Stimulated activated naive CD4-positive, alpha-beta T cell treated with Interleukin-2 at 50 U/mL for 16 hours (primary cell): Measurements from ENCODE around the gene NUDT5.

Experiments
- DNase-seq: peaks from one replicate; lab custom pipeline; 2025; lab: John Stamatoyannopoulos, UW

Gene NUDT5

GRCh38 chr10:12164085-12164484, 31.6 kb downstream of the NUDT5 start:
- no peak for DNase-seq

- DNase-seq: no peak
These were observed 32.8 kb downstream of the NUDT5 start for GRCh38 chr10:12162927-12163326.

- DNase-seq: no peak
These were observed 35.0 kb downstream of the NUDT5 start for GRCh38 chr10:12160664-12161063.

- DNase-seq: no peak
These were observed 37.6 kb downstream of the NUDT5 start for GRCh38 chr10:12158111-12158510.

- no peak for DNase-seq
These were observed 39.1 kb downstream of the NUDT5 start for GRCh38 chr10:12156367-12157123.

GRCh38 chr10:12154516-12154915, 41.2 kb downstream of the NUDT5 start:
- no peak for DNase-seq

- no peak for DNase-seq
These were observed 45.5 kb downstream of the NUDT5 start for GRCh38 chr10:12150163-12150562.

- DNase-seq: no peak
These were observed 51.2 kb downstream of the NUDT5 start for GRCh38 chr10:12144538-12144937.

GRCh38 chr10:12140038-12140437, 55.7 kb downstream of the NUDT5 start:
- DNase-seq: no peak

- no peak for DNase-seq
These were observed 60.1 kb downstream of the NUDT5 start for GRCh38 chr10:12135631-12136030.

- no peak for DNase-seq
These were observed 65.3 kb downstream of the NUDT5 start for GRCh38 chr10:12130237-12130872.

- DNase-seq: peak; percentile 96
These were observed 66.2 kb downstream of the NUDT5 start, which contains the start of gene SEC61A2 for GRCh38 chr10:12129222-12130111. SEC61A2 (plus strand) TSS chr10:12129677; CDS start chr10:12129788, 111 bp downstream.

- DNase-seq: no peak
These were observed 74.0 kb downstream of the NUDT5 start for GRCh38 chr10:12121673-12122072.
